K562 (cell line): ENCODE results near the gene GYPC. TPM values are rescaled to one million over a fixed set of nuclear protein-coding genes. Genes with fewer than 3 reads are reported as not detected.

Experiments used
- ADNP ChIP-seq: fragments of 200-800 bp; sonication (Bioruptor generic); IDR thresholded peaks from 2 replicates; pipeline ENCODE4 v1.6.1; 2016; ENCODE audit warnings: missing genetic modification characterization, missing compliant biosample characterization
- CBX5 ChIP-seq: IDR thresholded peaks from 2 replicates; pipeline ENCODE4 v1.6.1; 2014; ENCODE audit warnings: low read depth, borderline replicate concordance
- COPS2 ChIP-seq: fragments of 450-650 bp; conservative IDR thresholded peaks from 2 replicates; pipeline ENCODE4 v1.6.1; 2016; ENCODE audit warnings: mild to moderate bottlenecking, moderate library complexity
- ERF ChIP-seq: fragments of 450-650 bp; formaldehyde crosslinking; IDR thresholded peaks from 2 replicates; pipeline ENCODE4 v1.4.0; 2020; ENCODE audit warnings: mild to moderate bottlenecking, mixed read lengths
- RUNX1 ChIP-seq: sonication (generic); IDR thresholded peaks from 2 replicates; pipeline ENCODE4 v1.6.1; 2016; ENCODE audit warnings: antibody characterized with exemption, low read depth
- SAFB2 ChIP-seq: fragments of 200-400 bp; formaldehyde crosslinking; IDR thresholded peaks from 2 replicates; pipeline ENCODE4 v1.6.1; 2018; ENCODE audit warnings: borderline replicate concordance, low read length, low read depth, moderate library complexity; ENCODE audit not compliant: severe bottlenecking
- ZNF212 ChIP-seq: fragments of 450-650 bp; formaldehyde crosslinking; IDR thresholded peaks from 2 replicates; pipeline ENCODE4 v1.4.0; 2020; ENCODE audit warnings: mild to moderate bottlenecking
- ZNF282 ChIP-seq: sonication (generic); formaldehyde crosslinking; IDR thresholded peaks from 2 replicates; pipeline ENCODE4 v1.8.1; 2023; ENCODE audit warnings: missing genetic modification reagents
- ZNF518B ChIP-seq: fragments of 250-450 bp; sonication (Bioruptor Pico); IDR thresholded peaks from 2 replicates; pipeline ENCODE4 v1.5.0; 2021; ENCODE audit warnings: mild to moderate bottlenecking, moderate library complexity
- ZNF764 ChIP-seq: fragments of 250-450 bp; sonication (Bioruptor Pico); IDR thresholded peaks from 2 replicates; pipeline ENCODE4 v1.4.0; 2020; ENCODE audit warnings: low read depth, mild to moderate bottlenecking, moderate library complexity
- polyA plus RNA-seq, 8 experiments: library from polyadenylated mRNA; depleted of rRNA in 4 of 8; stranded (reverse) in 5 of 8; unstranded in 3 of 8; fragments of >200 nt; fragmentation: Nextera tagmentation in 2 of 8; fragmentation: Illumina TruSeq in 1 of 8; extraction: Ambion mirVana in 2 of 8; extraction: Trizol in 1 of 8; gene quantifications; 2 replicates each; pipeline versions ENCODE4 v1.2.1 to v1.2.3, GENCODE V29; 2011 to 2014; ENCODE audit warnings: inconsistent platforms in 1 of 8, missing spikeins in 1 of 8
- total RNA-seq, 7 experiments: library from RNA; depleted of rRNA in 6 of 7; stranded (reverse); fragments of >200 nt in 6 of 7; fragmentation: Illumina TruSeq in 2 of 7; extraction: Trizol in 2 of 7; gene quantifications; 2 replicates each; pipeline versions ENCODE4 v1.2.1 to v1.2.3, GENCODE V29; 2011 to 2021; ENCODE audit warnings: low replicate concordance in 1 of 7

GYPC gene
- total and polyA plus RNA-seq, 9 of the 15 experiments (the other 6 are each of a cell fraction or from before 2014, with no cell fraction given): 50.6 to 282 (median 194) TPM

- TF ChIP-seq ZNF518B (CRISPR knock-in tag) (no peak), ZNF764 (no peak), RUNX1 (peak; percentile 88; the same call in 1 of the 2 replicates), ERF (no peak), ZNF282 (no peak), ADNP (tag) (no peak), ZNF212 (CRISPR knock-in tag) (no peak), CBX5 (no peak), COPS2 (no peak), SAFB2 (no peak)
- TF ChIP-seq, all 486 proteins: peak for 147
These were observed 18.3 kb downstream of the GYPC start (continued) for GRCh38 chr2:126674075-126674744.
